ENCODE measurements around the gene BET1.

DNA sequence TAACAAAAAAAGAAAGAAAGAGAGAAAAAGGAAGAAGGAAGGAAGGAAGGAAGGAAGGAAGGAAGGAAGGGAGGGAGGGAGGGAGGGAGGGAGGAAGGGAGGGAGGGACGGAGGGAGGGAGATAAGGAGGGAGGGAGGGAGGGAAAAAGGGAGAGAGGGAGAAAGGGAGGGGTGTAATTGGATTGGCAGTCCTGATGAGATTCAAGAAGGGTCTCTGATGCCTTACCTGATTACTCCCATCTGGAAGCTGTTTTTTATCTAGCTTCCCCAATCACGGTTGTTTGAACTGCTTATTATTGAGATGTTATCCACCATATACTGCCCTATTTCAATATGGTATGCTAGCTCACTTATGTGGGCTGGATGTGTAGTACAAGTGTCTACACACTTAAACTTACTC lies 55.3 kb downstream of the BET1 start:
- TF ChIP-seq, protein P1, sequence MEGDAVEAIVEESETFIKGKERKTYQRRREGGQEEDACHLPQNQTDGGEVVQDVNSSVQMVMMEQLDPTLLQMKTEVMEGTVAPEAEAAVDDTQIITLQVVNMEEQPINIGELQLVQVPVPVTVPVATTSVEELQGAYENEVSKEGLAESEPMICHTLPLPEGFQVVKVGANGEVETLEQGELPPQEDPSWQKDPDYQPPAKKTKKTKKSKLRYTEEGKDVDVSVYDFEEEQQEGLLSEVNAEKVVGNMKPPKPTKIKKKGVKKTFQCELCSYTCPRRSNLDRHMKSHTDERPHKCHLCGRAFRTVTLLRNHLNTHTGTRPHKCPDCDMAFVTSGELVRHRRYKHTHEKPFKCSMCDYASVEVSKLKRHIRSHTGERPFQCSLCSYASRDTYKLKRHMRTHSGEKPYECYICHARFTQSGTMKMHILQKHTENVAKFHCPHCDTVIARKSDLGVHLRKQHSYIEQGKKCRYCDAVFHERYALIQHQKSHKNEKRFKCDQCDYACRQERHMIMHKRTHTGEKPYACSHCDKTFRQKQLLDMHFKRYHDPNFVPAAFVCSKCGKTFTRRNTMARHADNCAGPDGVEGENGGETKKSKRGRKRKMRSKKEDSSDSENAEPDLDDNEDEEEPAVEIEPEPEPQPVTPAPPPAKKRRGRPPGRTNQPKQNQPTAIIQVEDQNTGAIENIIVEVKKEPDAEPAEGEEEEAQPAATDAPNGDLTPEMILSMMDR (IDR thresholded peaks at IDR 0.05 in 4 of 5, conservative IDR thresholded peaks at IDR 0.05 in 1 of 5): no peak
- no peak for TF ChIP-seq POLR2A (IDR thresholded peaks at IDR 0.05)

Data from gastrocnemius medialis (tissue), 4 donors.